ENCODE measurements around the gene GPRC5C. TPM values are rescaled to one million over a fixed set of nuclear protein-coding genes. Genes with fewer than 3 reads are reported as not detected.

The GPRC5C gene
- total RNA-seq, 2 donors from 2014 or later: 56.0 to 67.0 TPM

- no peak overlapping the region for H3K27ac ChIP-seq
- DNase-seq (ENCODE audit: low spot score) (no peak), ATAC-seq (ENCODE audit: insufficient number of reproducible peaks, low FRiP score, low read depth) (no peak)
- H3K4me1 ChIP-seq (ENCODE audit: control insufficient read depth in 1 of 2, low read depth in 2 of 2): no peaks in the 10 kb centered on the region
- H3K9me3 ChIP-seq: no peaks in the 10 kb centered on the region
- no peak for TF ChIP-seq CTCF (IDR thresholded peaks at IDR 0.05)
- H3K4me3 ChIP-seq: no peak overlapping the region
- peaks cover under 1% of the 10 kb centered on the region for H3K27me3 ChIP-seq (replicated peaks; ENCODE audit: insufficient read depth)
- H3K36me3 ChIP-seq: no peaks in the 10 kb centered on the region
Measured at GRCh38 chr17:74474043-74474792, 42.3 kb downstream of the GPRC5C start.

GRCh38 chr17:74475189-74475588 lies 43.3 kb downstream of the GPRC5C start:
- ATAC-seq (ENCODE audit: insufficient number of reproducible peaks, low FRiP score, low read depth) (no peak), DNase-seq (ENCODE audit: low spot score) (no peak)
- H3K27ac ChIP-seq: no peak overlapping the region
- H3K4me3 ChIP-seq: no peak overlapping the region
- TF ChIP-seq CTCF (IDR thresholded peaks at IDR 0.05): no peak
- no peaks in the 10 kb centered on the region for H3K36me3 ChIP-seq
- no peaks in the 10 kb centered on the region for H3K4me1 ChIP-seq (ENCODE audit: control insufficient read depth in 1 of 2, low read depth in 2 of 2)
- H3K27me3 ChIP-seq (replicated peaks; ENCODE audit: insufficient read depth): no peaks in the 10 kb centered on the region
- H3K9me3 ChIP-seq: no peaks in the 10 kb centered on the region

- Histone ChIP-seq H3K9me3 (no peaks in the 10 kb centered on the region), H3K27ac (no peak overlapping the region), H3K4me3 (no peak overlapping the region), H3K36me3 (no peaks in the 10 kb centered on the region), H3K4me1 (ENCODE audit: control insufficient read depth in 1 of 2, low read depth in 2 of 2) (no peaks in the 10 kb centered on the region), H3K27me3 (replicated peaks; ENCODE audit: insufficient read depth) (no peaks in the 10 kb centered on the region)
- DNase-seq (ENCODE audit: low spot score): no peak
- ATAC-seq (ENCODE audit: insufficient number of reproducible peaks, low FRiP score, low read depth): no peak
- no peak for TF ChIP-seq CTCF (IDR thresholded peaks at IDR 0.05)
Measured at GRCh38 chr17:74477411-74477810, 45.5 kb downstream of the GPRC5C start.

- no peak for DNase-seq (ENCODE audit: low spot score)
- H3K27ac ChIP-seq: no peak overlapping the region
- no peaks in the 10 kb centered on the region for H3K36me3 ChIP-seq
Measured at GRCh38 chr17:74478420-74479100, 46.7 kb downstream of the GPRC5C start.

More at GRCh38 chr17:74478420-74479100, 46.7 kb downstream of the GPRC5C start:
- H3K4me3 ChIP-seq: no peak overlapping the region
- no peak for TF ChIP-seq CTCF (IDR thresholded peaks at IDR 0.05)
- no peaks in the 10 kb centered on the region for H3K4me1 ChIP-seq (ENCODE audit: control insufficient read depth in 1 of 2, low read depth in 2 of 2)
- H3K9me3 ChIP-seq: no peaks in the 10 kb centered on the region
- H3K27me3 ChIP-seq (replicated peaks; ENCODE audit: insufficient read depth): no peaks in the 10 kb centered on the region
- ATAC-seq (ENCODE audit: insufficient number of reproducible peaks, low FRiP score, low read depth): no peak
